Type B pancreatic cell (in vitro differentiated cells): ENCODE data around the gene CCDC69. TPM values are rescaled to one million over a fixed set of nuclear protein-coding genes. Genes with fewer than 3 reads are reported as not detected.

Experiments used
- DNase-seq: peaks from one replicate; pipeline ENCODE4 v3.0.0; 2021; ENCODE audit warnings: mixed read lengths; ENCODE audit not compliant: unreplicated experiment; ENCODE audit errors: extremely low spot score
- H3K27ac Mint-ChIP-seq: 2 replicates; pipeline ENCODE4 v1.8.0; 2021; ENCODE audit warnings: mild to moderate bottlenecking, mixed read lengths
- H3K27me3 Mint-ChIP-seq: 2 replicates; pipeline ENCODE4 v1.8.0; 2021; ENCODE audit warnings: mixed read lengths
- H3K36me3 Mint-ChIP-seq: 2 replicates; pipeline ENCODE4 v1.8.0; 2021; ENCODE audit warnings: mixed read lengths
- H3K4me1 Mint-ChIP-seq: one replicate; pipeline ENCODE4 v1.8.0; 2021; ENCODE audit warnings: mixed read lengths; ENCODE audit not compliant: unreplicated experiment
- H3K4me3 Mint-ChIP-seq: 2 replicates; pipeline ENCODE4 v1.8.0; 2021; ENCODE audit warnings: mild to moderate bottlenecking, mixed read lengths
- H3K9me3 Mint-ChIP-seq: 2 replicates; pipeline ENCODE4 v1.8.0; 2021; ENCODE audit warnings: mixed read lengths
- CTCF ChIP-seq: fragments of 200-600 bp; sonication (generic); conservative IDR thresholded peaks from 2 replicates; pipeline ENCODE4 v1.5.0; 2021; ENCODE audit warnings: antibody characterized with exemption, mild to moderate bottlenecking
- total RNA-seq: library from RNA; stranded (reverse); gene quantifications from 2 replicates; pipeline ENCODE4 v1.2.1, GENCODE V29; 2021; ENCODE audit warnings: low replicate concordance

CCDC69 gene
- total RNA-seq, 1 donor from 2014 or later = 11.2 TPM

GRCh38 chr5:151134228-151134627 lies 89.7 kb downstream of the CCDC69 start:
- Mint-ChIP-seq H3K36me3 (peaks cover 46% of the 10 kb centered on the region), H3K4me1 (no peaks in the 10 kb centered on the region), H3K9me3 (no peaks in the 10 kb centered on the region), H3K27me3 (no peaks in the 10 kb centered on the region), H3K4me3 (no peak overlapping the region), H3K27ac (peak overlapping the region; percentile 94)
- DNase-seq = no peak
- TF ChIP-seq CTCF = no peak

- no peaks in the 10 kb centered on the region for H3K4me1 Mint-ChIP-seq
- H3K9me3 Mint-ChIP-seq = no peaks in the 10 kb centered on the region
- TF ChIP-seq CTCF = no peak
- H3K36me3 Mint-ChIP-seq = peaks cover 35% of the 10 kb centered on the region
- H3K27ac Mint-ChIP-seq = no peak overlapping the region
- H3K4me3 Mint-ChIP-seq = no peak overlapping the region
- no peak for DNase-seq
- H3K27me3 Mint-ChIP-seq = no peaks in the 10 kb centered on the region
Measured at GRCh38 chr5:151132963-151133362, 90.9 kb downstream of the CCDC69 start.

Other genes starting within 250 kb of the CCDC69 start
- 18.4 and 19.7 TPM in 2 replicates for gene GPX3, start 203.5 kb downstream of the CCDC69 start, total RNA-seq
- 63.6 and 89.2 TPM in 2 replicates for gene TNIP1, start 143.1 kb downstream of the CCDC69 start, total RNA-seq
- gene ANXA6, start 66.3 kb downstream of the CCDC69 start, total RNA-seq = 42.8 and 200 TPM in 2 replicates
- 38.1 and 51.3 TPM in 2 replicates for gene GM2A, start 29.1 kb upstream of the CCDC69 start, total RNA-seq
- gene SLC36A3, start 79.7 kb upstream of the CCDC69 start, total RNA-seq = not detected in 2 replicates
- not detected in 2 replicates for gene SLC36A2, start 123.5 kb upstream of the CCDC69 start, total RNA-seq
- gene SLC36A1, start 223.5 kb upstream of the CCDC69 start, total RNA-seq = 15.5 and 18.2 TPM in 2 replicates